A549 treated with AZD2906 at 1 μM for 4 hours (cell line): ENCODE measurements around the gene CPM. TPM values are rescaled to one million over a fixed set of nuclear protein-coding genes. Genes with fewer than 3 reads are reported as not detected.

Experiments used
- total RNA-seq: library from RNA; stranded (reverse); fragments of 200-300 nt; extraction: Qiagen RNA extraction; gene quantifications from 5 replicates; pipeline ENCODE4 v1.2.3, GENCODE V29; 2022

The CPM gene
- total RNA-seq = 4.6 to 6.7 TPM (median 5.2 TPM) in 5 replicates

DNA sequence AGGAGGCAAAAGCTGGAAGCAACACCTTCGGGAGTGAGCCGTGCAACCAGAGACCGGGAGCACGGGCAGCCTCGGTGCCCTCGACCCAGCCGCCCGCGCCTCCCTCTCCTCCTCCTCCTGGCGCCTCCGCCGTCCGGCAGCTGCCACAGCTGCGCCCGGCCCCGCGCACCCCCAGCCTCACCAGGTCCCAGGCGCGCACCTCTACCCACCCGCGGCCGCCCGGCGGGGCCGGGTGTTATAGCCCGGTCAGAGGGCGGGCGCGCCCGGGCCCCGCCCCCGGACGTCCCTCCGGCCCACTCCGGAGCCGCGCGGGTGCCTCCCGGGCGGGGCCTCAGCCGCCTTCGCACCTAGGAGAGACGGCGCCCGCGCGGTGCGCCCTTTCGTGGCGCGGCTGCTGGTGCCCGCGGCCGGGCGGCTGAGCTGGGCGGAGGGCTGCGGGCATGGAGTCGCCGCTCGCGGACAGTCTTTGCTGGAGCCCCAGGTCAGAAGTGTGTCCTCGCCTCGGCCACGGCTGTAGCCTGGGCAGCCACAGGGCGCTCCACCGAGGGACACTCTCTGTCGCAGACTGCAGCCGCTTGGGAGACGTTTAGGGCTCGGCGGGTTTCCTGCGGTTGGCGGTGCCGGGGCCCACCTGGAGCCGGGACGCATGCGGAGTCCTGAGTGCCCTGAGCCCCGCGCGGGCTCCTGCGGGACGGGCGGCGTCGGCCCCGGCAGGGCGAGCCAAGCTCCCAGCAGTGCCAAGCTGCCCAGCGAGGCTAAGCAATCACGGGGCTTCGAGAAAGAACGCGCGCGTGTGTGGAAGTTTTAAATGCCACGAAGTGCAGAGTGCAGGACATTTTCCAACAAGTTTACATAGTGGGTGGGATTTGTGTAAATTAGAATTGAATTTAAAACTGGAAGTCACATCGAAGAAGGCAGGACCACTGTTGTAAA, at the start of gene CPM:
CPM (minus strand) TSS at position 211 of the 933 bp plus-strand sequence. CDS start 334 bp downstream, outside the sequence.

GRCh38 chr12:68807576-68808387, 125.2 kb downstream of the CPM start, which contains the start of gene MDM2:
MDM2 (plus strand) TSS chr12:68808177; CDS start chr12:68808478, 301 bp downstream.

Other genes with a start within 250 kb of the CPM start
- gene NUP107, start 246.2 kb downstream of the CPM start, total RNA-seq = 53.2 to 74.1 TPM (median 59.4 TPM) in 5 replicates
- gene SLC35E3, start 187.0 kb downstream of the CPM start, total RNA-seq = 10.0 to 16.1 TPM (median 15.4 TPM) in 5 replicates
- 46.5 to 65.9 TPM (median 54.6 TPM) in 5 replicates for gene MDM2, start 125.0 kb downstream of the CPM start, total RNA-seq